DOHH2 (cell line): Measurements from ENCODE around the gene APOC3.

Source experiments
- H3F3A ChIP-seq: fragments of 200-600 bp; sonication (generic), shearing (Covaris generic); 2 replicates; pipeline ENCODE4 v1.6.0; 2016; ENCODE audit warnings: antibody characterized with exemption, mild to moderate bottlenecking; ENCODE audit not compliant: control insufficient read depth, insufficient read depth
- H3K27ac ChIP-seq: fragments of 200-600 bp; sonication (generic); 2 replicates; pipeline ENCODE4 v1.5.1; 2014; ENCODE audit warnings: low read depth, mild to moderate bottlenecking, low read length, moderate library complexity
- H3K27me3 ChIP-seq: fragments of 200-600 bp; sonication (generic); 2 replicates; pipeline ENCODE4 v1.6.1; 2014; ENCODE audit warnings: mild to moderate bottlenecking, low read length, mixed read lengths; ENCODE audit not compliant: control insufficient read depth
- H3K36me3 ChIP-seq: fragments of 200-600 bp; sonication (generic); 2 replicates; pipeline ENCODE4 v1.6.1; 2014; ENCODE audit warnings: mild to moderate bottlenecking, low read length, moderate library complexity, mixed read lengths; ENCODE audit not compliant: control insufficient read depth
- H3K4me1 ChIP-seq: fragments of 200-600 bp; sonication (generic); 2 replicates; pipeline ENCODE4 v1.6.1; 2014; ENCODE audit warnings: mild to moderate bottlenecking, low read length, mixed read lengths; ENCODE audit not compliant: control insufficient read depth
- H3K4me2 ChIP-seq: fragments of 200-600 bp; sonication (generic); 2 replicates; pipeline ENCODE4 v1.6.0; 2014; ENCODE audit warnings: mild to moderate bottlenecking, low read length, moderate library complexity
- H3K4me3 ChIP-seq: fragments of 200-600 bp; sonication (generic); 2 replicates; pipeline ENCODE4 v1.5.1; 2014; ENCODE audit warnings: mild to moderate bottlenecking, low read length, mixed read lengths
- H3K79me2 ChIP-seq: fragments of 200-600 bp; sonication (generic); 2 replicates; pipeline ENCODE4 v1.6.1; 2014; ENCODE audit warnings: mild to moderate bottlenecking, low read length, mixed read lengths; ENCODE audit not compliant: control insufficient read depth
- H3K9me2 ChIP-seq: fragments of 200-600 bp; sonication (generic); replicated peaks from 2 replicates; pipeline ENCODE4 v1.6.1; 2014; ENCODE audit warnings: mild to moderate bottlenecking, low read length, mixed read lengths; ENCODE audit not compliant: control insufficient read depth
- H3K9me3 ChIP-seq: fragments of 200-600 bp; sonication (generic); 2 replicates; pipeline ENCODE4 v1.6.1; 2014; ENCODE audit warnings: antibody characterized with exemption, low read length, mixed read lengths; ENCODE audit not compliant: control insufficient read depth, insufficient read depth
- H4K20me1 ChIP-seq: fragments of 200-600 bp; sonication (generic); 2 replicates; pipeline ENCODE4 v1.6.0; 2014; ENCODE audit warnings: low read depth, mild to moderate bottlenecking, antibody characterized with exemption, low read length, moderate library complexity; ENCODE audit not compliant: control insufficient read depth, insufficient read depth
- EZH2phosphoT487 ChIP-seq: fragments of 200-600 bp; sonication (generic); IDR thresholded peaks from 2 replicates; pipeline ENCODE4 v1.6.1; 2017; ENCODE audit warnings: borderline replicate concordance, mild to moderate bottlenecking, antibody characterized with exemption, low read length, moderate library complexity, mixed read lengths
- TF ChIP-seq, protein P1 (sequence below): fragments of 200-600 bp; sonication (generic); IDR thresholded peaks from one replicate; pipeline ENCODE4 v1.5.1; 2014; ENCODE audit warnings: antibody characterized with exemption, mild to moderate bottlenecking, low read depth, low read length; ENCODE audit not compliant: poor library complexity, severe bottlenecking

The APOC3 gene

DNA sequence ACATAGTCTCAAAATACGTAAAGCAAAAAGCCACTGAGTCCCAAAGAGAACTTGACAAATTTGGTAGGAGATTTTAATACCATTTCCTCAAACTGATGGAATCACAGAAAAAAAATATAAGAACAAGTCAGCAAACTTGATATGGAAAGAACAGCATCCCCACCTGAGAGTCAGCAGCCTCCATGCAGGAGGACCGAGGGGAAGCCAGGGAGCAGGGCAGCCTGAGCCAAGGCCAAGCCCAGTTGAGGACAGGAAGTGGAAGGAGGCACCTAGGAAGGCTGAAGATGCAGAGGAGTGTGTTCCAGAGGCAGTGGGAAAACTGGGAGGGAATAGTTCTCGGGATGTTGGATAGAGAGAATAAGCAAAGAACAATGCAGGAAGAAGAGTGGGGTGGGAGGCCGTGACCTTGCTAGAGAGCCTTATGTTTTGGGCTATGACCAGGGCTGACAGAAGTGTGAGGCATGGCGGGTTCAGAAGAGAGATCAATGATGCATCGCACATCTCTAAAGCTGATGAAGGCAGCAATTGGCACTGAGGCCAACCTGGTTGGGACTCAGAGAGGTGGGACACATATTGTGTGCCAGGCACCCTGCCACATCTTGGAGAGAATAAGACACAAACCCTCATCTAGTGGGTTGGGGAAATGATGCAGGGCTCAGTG, 22.0 kb upstream of the APOC3 start:
- Histone ChIP-seq H3K9me2 (no peaks in the 10 kb centered on the region), H3F3A (no peaks in the 10 kb centered on the region), H3K79me2 (no peaks in the 10 kb centered on the region), H3K9me3 (no peaks in the 10 kb centered on the region), H3K27me3 (peaks cover 21% of the 10 kb centered on the region), H3K4me3 (no peak overlapping the region), H3K36me3 (no peaks in the 10 kb centered on the region), H3K27ac (no peak overlapping the region), H3K4me2 (no peak overlapping the region), H3K4me1 (no peaks in the 10 kb centered on the region), H4K20me1 (no peaks in the 10 kb centered on the region)
- TF ChIP-seq, protein P1, sequence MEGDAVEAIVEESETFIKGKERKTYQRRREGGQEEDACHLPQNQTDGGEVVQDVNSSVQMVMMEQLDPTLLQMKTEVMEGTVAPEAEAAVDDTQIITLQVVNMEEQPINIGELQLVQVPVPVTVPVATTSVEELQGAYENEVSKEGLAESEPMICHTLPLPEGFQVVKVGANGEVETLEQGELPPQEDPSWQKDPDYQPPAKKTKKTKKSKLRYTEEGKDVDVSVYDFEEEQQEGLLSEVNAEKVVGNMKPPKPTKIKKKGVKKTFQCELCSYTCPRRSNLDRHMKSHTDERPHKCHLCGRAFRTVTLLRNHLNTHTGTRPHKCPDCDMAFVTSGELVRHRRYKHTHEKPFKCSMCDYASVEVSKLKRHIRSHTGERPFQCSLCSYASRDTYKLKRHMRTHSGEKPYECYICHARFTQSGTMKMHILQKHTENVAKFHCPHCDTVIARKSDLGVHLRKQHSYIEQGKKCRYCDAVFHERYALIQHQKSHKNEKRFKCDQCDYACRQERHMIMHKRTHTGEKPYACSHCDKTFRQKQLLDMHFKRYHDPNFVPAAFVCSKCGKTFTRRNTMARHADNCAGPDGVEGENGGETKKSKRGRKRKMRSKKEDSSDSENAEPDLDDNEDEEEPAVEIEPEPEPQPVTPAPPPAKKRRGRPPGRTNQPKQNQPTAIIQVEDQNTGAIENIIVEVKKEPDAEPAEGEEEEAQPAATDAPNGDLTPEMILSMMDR, result no peak
- no peak for TF ChIP-seq EZH2phosphoT487

DNA sequence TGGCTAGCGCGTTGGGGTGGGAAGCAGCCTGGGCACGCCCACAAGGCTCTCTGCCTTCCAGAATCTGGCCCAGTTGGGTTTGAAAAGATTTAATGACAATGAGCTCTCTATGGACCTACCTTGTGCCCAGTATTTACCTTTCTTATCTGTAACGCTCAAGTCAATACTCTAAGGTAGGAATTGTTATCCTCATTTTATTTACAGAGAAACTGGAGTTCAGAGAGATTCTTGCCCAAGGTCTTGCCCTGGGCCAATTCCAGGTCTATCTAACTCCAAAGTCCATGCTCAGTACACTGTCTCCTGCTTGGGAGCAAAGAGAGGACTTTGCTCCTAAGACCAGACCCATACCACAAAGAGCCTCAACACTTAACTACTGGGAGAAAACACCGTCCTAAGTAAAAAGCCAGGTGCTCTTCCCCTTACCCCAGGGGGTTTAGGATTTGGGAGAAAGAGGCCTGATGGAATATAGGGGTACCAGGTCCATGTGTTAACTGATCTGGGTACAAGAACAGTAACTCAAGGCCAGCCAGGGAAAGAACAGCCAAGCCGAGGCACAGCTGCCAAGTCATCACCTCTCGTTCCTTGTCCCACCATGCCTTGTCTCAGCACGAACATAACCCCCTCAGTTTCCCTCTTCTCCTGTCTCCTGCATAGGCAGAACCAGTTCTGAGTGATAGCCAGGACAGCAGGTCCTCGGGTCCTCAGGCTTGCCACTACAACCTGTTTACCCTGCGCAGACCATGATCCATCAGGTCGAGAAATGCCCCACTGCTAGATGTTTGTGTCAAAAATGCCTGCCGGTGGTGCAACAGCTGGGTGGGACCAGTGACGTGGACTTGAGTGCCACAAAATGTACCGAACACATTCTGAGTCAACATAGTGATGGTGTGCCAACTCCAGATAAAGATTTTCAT, 21.2 kb upstream of the APOC3 start:
- Histone ChIP-seq H4K20me1 (no peaks in the 10 kb centered on the region), H3K4me3 (no peak overlapping the region), H3K4me2 (no peak overlapping the region), H3K27me3 (peaks cover 27% of the 10 kb centered on the region), H3F3A (no peaks in the 10 kb centered on the region), H3K4me1 (no peaks in the 10 kb centered on the region), H3K9me2 (no peaks in the 10 kb centered on the region), H3K79me2 (no peaks in the 10 kb centered on the region), H3K27ac (no peak overlapping the region), H3K36me3 (no peaks in the 10 kb centered on the region), H3K9me3 (no peaks in the 10 kb centered on the region)
- TF ChIP-seq EZH2phosphoT487, result no peak

DNA sequence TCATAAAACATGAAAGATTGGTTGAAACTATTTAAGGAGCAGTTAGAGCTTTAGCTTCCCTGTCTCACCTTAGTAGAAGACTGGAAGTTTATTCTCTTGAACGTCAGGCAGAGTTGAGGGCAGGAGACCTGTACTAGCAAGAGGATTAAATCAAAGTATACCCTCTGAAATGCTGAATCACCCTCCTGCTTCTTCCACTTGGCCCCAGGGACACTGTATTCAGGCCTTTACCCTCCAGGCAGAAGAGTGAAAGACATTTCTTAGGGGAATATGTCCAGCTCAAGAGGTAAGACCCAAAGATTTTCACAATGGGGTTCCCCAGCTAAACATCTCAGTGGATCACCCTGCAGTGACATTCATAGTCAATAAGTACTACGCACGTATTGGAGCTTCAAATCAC, 18.5 kb upstream of the APOC3 start:
- no peaks in the 10 kb centered on the region for H3K36me3 ChIP-seq
- TF ChIP-seq, protein P1, result no peak
- TF ChIP-seq EZH2phosphoT487, result no peak
- no peak overlapping the region for H3K4me2 ChIP-seq
- no peaks in the 10 kb centered on the region for H3K4me1 ChIP-seq
- H3K27me3 ChIP-seq, result peaks cover 12% of the 10 kb centered on the region
- no peak overlapping the region for H3K4me3 ChIP-seq
- H4K20me1 ChIP-seq, result no peaks in the 10 kb centered on the region
- no peaks in the 10 kb centered on the region for H3K9me2 ChIP-seq
- H3F3A ChIP-seq, result no peaks in the 10 kb centered on the region
- H3K9me3 ChIP-seq, result no peaks in the 10 kb centered on the region
- H3K27ac ChIP-seq, result no peak overlapping the region
- H3K79me2 ChIP-seq, result no peaks in the 10 kb centered on the region

DNA sequence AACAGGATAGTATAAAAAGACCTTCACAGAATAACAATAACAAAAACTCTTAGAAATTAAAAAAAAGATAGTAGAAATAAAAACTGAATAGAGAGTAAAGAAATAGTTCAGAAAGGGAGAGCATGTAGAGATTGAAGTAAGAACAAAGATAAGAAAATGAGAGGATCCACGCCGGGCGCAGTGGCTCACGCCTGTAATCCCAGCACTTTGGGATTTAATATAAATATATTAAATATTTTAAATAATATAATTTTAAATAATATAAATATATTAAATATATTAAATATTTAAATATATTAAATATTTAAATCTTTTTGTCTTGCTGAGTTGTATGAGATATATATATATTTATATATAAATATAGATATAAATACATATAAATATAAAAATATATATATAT, 17.6 kb upstream of the APOC3 start:
- H3K27me3 ChIP-seq, result peaks cover 12% of the 10 kb centered on the region
- no peaks in the 10 kb centered on the region for H4K20me1 ChIP-seq
- no peaks in the 10 kb centered on the region for H3K9me3 ChIP-seq
- H3F3A ChIP-seq, result no peaks in the 10 kb centered on the region
- H3K36me3 ChIP-seq, result no peaks in the 10 kb centered on the region
- TF ChIP-seq, protein P1, result no peak
- no peak for TF ChIP-seq EZH2phosphoT487
- no peak overlapping the region for H3K4me3 ChIP-seq
- H3K4me2 ChIP-seq, result no peak overlapping the region
- H3K79me2 ChIP-seq, result no peaks in the 10 kb centered on the region
- H3K27ac ChIP-seq, result no peak overlapping the region
- H3K4me1 ChIP-seq, result no peaks in the 10 kb centered on the region
- no peaks in the 10 kb centered on the region for H3K9me2 ChIP-seq
